G401 (cell line): ENCODE results near the gene CCDC88B. TPM values are rescaled to one million over a fixed set of nuclear protein-coding genes. Genes with fewer than 3 reads are reported as not detected.
"Not testable (repeated sequence)": the region's sequence is repeated elsewhere in the genome, so short reads cannot be mapped to it uniquely, and the experiment has no call there.

Source experiments
- DNase-seq: peaks from one replicate; pipeline ENCODE4 v3.0.0-alpha.2; 2015; ENCODE audit warnings: low spot score
- in situ Hi-C: cut with HindIII; loops from 2 replicates; pipeline ENCODE4 v1.10.0; 2016; ENCODE audit warnings: low sequenced_read_pairs, mixed read lengths
- total RNA-seq: library from RNA; depleted of rRNA; stranded (reverse); fragments of >200 nt; shearing (Covaris generic); gene quantifications from 2 replicates; pipeline ENCODE4 v1.2.3, GENCODE V29; 2014

Gene CCDC88B
- total RNA-seq, 1 experiment from 2014 or later = 15.1 TPM

DNA sequence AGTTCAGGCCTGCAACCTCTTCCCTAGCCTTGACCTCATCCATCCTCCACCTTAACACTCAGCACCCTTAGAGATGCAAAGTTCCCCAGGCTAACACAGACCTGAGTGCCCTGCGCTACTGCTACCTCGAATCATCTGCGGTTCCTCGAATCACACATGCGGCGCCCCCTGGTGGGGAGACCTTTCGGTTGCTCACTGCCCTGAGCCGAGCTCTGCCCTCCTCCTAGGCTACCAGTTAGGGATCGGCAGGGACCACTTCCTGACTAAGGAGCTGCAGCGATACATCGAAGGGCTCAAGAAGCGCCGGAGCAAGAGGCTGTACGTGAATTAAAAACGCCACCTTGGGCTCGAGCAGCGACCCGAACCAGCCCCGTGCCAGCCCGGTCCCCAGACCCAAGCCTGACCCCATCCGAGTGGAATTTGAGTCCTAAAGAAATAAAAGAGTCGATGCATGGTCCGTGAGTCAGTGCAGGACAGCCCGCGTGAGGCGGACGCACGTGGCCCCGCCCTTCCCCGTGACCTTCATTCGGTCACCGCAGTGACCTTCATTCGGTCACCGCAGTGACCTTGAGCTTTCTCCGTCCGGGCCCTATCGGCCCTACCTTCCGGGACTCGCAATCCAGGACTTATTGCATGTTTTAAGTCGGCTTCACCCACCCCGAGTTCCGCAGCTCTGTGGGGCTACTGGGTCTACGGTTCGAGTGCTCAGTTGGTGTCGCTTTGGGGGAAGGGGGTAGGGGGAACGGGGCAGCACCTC lies 35.5 kb upstream of the CCDC88B start:
- in situ Hi-C loops = no loop called here
- peak; percentile 94 for DNase-seq

DNA sequence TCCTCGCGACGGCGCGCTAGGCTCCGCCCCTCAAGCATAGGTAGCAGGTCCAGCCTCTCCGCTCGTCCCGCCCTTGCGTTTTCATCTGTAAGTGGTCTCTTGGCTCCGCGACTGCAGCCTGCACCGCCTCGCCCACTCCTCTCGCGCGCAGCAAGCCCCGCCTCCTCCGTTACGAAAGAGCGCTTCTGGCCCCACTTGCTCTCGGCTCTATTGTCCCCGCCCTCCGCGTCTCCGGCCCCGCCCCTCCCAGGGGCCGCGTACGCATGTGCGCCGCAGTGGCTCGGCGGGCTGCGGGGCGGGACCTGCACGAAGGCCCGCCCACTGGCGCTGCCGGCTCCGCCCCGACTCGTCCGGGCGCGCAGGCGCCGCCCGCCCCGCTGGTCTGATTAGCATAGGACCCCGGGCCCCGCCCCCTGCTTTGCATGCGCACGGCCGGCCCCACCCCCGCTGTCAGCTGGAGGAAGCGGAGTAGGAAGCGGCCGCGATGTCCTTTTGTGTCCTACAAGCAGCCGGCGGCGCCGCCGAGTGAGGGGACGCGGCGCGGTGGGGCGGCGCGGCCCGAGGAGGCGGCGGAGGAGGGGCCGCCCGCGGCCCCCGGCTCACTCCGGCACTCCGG lies 34.8 kb upstream of the CCDC88B start, which contains the start of gene ESRRA:
Gene ESRRA, plus strand, starts transcription at position 450 of the 616 bp plus-strand sequence. CDS start 1,656 bp downstream, outside the sequence.
- in situ Hi-C loops = no loop called here
- peak; percentile 98 for DNase-seq

DNA sequence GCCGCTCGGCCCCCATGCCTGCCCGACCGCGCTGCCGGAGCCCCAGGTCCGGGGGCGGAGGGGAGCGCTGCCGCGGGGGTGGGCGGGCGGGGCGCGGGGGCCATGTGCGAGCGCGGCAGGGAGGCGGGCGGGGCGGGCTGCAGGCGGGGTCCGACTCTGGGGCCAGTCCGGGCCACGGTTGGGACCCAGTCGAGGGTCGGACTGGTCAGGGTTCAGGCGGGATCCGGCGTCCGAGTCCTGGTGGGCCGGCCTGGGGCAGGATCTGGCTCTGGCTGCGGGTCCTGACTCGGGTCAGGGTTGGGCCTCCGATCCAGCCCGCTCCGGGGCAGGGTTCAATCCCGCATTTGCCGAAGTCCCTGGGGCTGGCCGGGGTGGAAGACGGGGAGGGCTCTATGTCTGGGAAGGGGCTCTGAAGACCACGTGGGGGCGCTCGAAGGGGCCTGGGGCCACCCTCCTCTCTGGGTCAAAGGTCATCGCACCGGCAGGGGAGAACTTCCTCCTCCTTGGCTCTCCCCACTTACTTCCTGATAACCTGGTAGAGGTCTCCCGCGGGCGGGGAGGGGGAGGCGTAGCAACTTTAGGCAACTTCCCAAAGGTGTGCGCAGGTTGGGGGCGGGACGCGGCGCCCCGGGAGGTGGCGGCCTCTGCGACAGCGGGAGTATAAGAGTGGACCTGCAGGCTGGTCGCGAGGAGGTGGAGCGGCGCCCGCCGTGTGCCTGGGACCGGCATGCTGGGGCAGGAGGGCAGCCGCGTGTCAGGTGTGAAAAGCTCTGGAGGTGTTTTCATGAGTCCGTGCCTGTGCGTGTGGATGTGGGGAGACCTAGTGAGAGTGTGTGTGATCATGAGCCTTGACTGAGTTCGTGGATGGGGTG lies 34.1 kb upstream of the CCDC88B start:
- DNase-seq = peak; percentile 58
- in situ Hi-C loops = no loop called here

DNA sequence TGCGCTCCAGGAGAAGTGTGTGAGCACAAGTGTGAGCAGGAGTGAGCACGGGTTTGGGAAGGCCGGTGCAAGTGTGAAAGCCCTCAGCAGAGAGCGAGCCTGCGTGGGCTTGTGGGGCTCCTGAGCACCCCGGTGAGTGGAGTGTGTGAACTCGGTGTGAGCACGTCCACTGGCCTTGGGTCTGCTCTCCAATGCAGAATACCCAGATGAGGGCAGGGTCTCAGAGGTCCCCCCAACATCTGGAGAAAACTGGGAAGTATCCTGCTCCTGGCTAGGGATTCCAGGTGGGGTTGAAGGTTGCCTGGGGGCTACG lies 33.5 kb upstream of the CCDC88B start:
- DNase-seq = no peak
- in situ Hi-C loops = no loop called here

DNA sequence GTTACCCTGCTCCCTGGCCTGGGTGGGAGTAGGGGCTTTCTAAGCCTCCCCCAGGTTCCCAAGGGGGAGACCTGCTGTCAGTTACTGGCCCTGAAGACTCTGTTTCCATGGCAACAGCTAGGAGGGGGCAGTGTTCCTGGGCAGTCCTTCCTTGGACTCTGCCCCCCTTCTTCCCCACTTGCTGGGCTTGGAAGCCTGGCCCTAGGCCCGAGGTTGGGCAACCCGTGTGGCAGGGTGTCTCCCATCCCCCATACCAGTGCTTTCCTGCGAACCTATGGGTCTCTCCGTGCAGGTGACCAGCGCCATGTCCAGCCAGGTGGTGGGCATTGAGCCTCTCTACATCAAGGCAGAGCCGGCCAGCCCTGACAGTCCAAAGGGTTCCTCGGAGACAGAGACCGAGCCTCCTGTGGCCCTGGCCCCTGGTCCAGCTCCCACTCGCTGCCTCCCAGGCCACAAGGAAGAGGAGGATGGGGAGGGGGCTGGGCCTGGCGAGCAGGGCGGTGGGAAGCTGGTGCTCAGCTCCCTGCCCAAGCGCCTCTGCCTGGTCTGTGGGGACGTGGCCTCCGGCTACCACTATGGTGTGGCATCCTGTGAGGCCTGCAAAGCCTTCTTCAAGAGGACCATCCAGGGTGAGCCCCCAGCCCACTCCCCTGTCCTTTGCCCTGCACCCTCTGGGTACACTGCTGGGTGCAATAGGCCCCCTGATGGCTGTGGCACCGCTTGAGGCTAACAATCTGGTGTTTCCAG lies 33.0 kb upstream of the CCDC88B start:
- in situ Hi-C loops = no loop called here
- DNase-seq = peak; percentile 35

DNA sequence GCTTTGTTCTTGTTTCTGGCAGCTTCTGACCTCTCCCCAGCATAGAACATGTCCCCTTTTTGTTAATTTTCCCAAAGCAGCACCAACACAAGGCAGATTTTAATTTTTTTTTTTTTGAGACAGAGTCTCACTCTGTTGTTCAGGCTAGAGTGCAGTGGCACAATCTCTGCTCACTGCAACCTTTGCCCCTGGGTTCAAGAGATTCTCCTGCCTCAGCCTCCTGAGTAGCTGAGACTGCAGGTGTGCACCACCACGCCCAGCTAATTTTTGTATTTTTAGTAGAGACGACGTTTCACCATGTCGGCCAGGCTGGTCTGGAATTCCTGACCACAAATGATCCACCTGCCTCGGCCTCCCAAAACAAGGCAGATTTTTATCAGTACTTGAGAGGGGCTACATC lies 32.2 kb upstream of the CCDC88B start:
- DNase-seq, in situ Hi-C loops: not testable (repeated sequence)

DNA sequence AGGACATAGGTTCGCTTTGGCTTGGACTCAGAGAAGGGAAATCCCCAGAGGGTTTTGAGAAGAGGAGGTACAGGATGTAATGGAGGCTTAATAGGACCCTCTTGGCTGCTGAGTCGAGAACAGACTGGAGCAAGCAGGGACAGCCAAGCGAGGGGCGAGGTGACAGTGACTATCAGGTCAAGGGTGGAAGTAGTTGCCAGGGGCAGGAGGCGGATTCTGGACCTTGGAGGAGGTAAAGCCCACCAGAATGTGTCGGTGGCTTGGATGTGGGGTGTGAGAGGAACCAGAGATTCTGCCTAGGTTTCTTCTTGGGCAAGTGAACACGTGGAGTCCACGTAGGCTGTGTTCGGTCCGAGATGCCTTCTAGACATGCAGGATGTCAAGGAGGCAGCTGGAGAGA lies 27.1 kb upstream of the CCDC88B start:
- in situ Hi-C loops = no loop called here
- no peak for DNase-seq

DNA sequence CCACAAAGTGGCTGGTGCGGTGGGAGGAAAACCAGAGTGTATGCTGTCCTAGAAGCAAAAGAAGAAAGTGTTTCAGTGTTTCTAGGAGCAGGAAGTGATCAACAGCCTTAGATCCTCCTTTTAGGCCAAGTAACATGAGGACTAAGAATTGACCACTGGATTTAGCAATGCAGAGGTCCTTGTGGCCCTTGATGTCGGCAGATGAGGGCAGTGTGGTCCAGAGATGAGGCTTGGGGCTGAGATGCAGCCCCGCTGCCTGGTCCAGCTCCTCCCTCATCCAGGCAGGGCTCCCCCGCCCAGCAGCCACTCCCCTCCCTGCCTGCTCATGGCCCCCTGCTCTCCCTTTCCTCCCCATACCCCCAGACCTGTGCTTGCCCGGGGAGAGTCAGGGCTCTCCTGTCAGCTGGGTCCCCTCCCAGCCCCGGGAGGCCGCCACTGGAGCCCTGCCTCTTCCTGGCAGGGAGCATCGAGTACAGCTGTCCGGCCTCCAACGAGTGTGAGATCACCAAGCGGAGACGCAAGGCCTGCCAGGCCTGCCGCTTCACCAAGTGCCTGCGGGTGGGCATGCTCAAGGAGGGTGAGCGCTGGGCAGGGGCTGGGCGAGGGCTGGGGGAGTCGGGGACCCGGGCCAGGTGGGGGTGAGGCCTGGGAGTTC lies 26.4 kb upstream of the CCDC88B start:
- in situ Hi-C loops = no loop called here
- no peak for DNase-seq

DNA sequence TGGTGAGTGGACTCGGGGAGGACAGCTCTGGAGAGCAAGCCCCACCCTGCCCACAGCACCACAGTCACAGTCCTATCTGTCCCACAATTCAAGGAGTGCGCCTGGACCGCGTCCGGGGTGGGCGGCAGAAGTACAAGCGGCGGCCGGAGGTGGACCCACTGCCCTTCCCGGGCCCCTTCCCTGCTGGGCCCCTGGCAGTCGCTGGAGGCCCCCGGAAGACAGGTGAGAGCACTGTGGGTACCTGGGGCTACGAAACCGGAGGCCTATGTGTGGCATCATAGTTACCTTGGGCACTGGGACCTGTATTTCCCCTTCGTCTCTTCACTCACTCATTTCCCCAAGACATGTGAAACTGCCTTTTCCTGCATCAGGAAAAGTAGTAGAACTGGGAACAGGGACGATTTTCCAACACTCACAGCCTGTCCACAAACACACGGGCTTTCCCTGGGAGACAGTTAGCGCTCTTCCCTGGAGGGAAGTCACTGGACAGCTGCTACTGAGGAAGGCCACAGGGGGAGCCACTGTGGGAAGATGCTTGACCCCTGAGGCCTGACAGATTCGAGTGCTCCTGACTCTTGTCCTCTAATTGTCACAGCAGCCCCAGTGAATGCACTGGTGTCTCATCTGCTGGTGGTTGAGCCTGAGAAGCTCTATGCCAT lies 25.7 kb upstream of the CCDC88B start:
- in situ Hi-C loops = no loop called here
- no peak for DNase-seq

DNA sequence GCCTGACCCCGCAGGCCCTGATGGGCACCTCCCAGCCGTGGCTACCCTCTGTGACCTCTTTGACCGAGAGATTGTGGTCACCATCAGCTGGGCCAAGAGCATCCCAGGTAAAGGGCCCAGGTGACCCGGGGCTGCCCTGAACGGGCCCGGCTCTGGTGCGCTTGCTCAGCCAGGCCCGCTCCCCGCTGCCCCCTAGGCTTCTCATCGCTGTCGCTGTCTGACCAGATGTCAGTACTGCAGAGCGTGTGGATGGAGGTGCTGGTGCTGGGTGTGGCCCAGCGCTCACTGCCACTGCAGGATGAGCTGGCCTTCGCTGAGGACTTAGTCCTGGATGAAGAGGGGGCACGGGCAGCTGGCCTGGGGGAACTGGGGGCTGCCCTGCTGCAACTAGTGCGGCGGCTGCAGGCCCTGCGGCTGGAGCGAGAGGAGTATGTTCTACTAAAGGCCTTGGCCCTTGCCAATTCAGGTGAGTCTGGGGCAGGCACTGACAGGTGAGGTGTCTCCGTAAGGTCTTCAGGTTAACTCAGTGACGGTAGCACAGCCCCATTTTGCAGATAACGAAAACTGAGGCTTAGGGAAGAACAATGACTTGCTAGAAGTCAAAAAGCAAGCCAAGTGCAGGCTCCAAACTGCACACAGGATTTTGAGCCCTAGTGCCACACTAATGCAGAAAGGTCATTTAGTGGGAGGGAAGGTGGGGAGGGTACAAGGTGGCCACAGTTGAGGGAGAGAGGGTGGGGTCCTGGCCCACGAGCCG lies 25.0 kb upstream of the CCDC88B start:
- in situ Hi-C loops = no loop called here
- no peak for DNase-seq

DNA sequence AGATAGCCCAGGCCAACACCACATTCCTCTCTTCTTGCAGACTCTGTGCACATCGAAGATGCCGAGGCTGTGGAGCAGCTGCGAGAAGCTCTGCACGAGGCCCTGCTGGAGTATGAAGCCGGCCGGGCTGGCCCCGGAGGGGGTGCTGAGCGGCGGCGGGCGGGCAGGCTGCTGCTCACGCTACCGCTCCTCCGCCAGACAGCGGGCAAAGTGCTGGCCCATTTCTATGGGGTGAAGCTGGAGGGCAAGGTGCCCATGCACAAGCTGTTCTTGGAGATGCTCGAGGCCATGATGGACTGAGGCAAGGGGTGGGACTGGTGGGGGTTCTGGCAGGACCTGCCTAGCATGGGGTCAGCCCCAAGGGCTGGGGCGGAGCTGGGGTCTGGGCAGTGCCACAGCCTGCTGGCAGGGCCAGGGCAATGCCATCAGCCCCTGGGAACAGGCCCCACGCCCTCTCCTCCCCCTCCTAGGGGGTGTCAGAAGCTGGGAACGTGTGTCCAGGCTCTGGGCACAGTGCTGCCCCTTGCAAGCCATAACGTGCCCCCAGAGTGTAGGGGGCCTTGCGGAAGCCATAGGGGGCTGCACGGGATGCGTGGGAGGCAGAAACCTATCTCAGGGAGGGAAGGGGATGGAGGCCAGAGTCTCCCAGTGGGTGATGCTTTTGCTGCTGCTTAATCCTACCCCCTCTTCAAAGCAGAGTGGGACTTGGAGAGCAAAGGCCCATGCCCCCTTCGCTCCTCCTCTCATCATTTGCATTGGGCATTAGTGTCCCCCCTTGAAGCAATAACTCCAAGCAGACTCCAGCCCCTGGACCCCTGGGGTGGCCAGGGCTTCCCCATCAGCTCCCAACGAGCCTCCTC lies 24.1 kb upstream of the CCDC88B start:
- DNase-seq, in situ Hi-C loops: not testable (repeated sequence)

DNA sequence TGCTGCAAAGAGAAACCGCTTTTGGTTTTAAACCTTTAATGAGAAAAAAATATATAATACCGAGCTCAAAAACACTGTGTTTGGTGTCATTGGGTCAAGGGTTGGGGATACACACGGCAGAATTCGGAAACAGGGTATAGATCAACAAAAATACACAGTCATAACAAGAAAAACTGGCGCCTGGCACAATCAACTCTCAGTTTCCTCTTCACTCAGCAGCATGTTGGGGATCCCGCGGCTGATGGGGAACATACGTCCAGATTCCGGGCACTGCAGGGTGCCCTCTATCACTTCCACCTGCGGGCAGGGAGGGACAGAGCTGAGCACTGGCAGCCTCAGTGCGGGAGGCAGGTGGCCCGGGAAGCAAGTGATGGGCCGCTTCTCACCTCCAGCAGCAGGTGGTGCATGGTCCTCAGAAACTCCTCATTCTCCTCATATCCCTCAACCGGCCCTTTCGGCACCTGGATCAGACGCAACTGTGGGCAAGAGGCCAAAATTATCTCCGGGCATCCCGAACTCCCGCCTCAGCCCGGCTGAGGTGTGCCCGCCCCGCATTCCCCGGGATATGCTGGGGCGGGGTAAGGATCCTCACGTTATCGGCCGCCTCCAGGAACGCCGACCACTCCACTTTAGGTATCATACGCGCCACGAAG lies 23.2 kb upstream of the CCDC88B start:
- peak; percentile 55 for DNase-seq
- in situ Hi-C loops = no loop called here

DNA sequence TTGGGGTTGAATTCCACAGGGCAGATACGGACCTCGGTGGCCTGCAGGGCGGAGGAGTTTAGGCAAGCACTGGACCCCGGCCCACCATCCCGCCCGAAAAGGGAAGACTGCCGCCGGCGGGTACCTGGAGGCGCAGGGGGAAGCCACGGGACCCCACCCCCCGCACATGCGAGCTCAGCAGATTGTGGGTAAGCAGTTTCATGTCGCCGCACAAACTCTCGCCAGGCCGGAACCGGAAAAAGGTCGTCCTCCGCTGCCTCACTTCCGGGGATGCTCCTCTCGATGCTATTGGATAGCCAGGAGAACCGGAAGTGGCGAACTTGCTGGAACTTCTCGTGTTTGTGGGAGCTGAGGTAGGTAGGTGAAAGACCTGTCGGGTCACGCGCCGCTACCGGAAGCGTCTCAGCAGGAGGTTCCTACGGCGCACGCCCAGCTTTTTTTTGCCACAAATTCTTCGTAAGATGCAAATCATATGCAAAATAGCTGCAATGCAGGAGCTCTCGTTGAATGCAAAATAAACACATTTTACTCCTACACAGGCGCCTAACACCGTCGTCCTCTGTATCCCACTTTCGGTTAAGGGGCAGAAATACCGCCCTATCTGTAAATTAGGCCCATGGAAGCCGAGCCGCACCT lies 22.6 kb upstream of the CCDC88B start, which contains the start of gene TRMT112:
Gene TRMT112, minus strand, starts transcription at position 235 of the 636 bp plus-strand sequence. Its CDS starts 33 bp downstream, at position 202.
- in situ Hi-C loops = no loop called here
- DNase-seq = peak; percentile 99

DNA sequence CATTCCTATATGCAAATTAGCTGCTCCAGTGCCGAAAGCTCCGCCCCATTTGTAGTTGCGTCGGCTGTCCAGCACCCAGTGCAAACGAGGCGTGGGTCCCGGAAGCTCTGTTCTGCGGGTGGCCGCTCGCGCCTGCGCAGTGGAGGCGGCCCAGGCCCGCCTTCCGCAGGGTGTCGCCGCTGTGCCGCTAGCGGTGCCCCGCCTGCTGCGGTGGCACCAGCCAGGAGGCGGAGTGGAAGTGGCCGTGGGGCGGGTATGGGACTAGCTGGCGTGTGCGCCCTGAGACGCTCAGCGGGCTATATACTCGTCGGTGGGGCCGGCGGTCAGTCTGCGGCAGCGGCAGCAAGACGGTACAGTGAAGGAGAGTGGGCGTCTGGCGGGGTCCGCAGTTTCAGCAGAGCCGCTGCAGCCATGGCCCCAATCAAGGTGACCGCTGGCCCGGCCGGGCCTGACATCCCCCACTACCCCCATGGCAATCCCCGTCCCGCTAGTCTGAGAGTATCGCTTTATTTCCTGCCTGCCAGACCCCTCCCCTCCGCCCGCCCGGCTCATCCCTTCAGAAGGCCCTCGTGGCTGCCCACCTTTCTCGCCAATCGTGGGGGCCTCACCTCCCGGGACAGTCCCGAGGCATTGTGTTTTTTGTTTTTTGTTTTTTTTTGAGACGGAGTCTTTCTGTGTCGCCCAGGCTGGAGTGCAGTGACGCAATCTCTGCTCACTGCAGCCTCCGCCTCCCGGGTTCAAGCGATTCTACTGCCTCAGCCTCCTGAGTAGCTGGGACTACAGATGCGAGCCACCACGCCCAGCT lies 21.8 kb upstream of the CCDC88B start, which contains the start of gene PRDX5:
Gene PRDX5, plus strand, starts transcription at position 161 of the 805 bp plus-strand sequence. Its CDS starts 95 bp downstream, at position 256.
- DNase-seq = peak; percentile 97
- in situ Hi-C loops = no loop called here
